Left lung (tissue), 10 donors: ENCODE data around the gene APOBEC3G. TPM values are rescaled to one million over a fixed set of nuclear protein-coding genes. Genes with fewer than 3 reads are reported as not detected.

Experiments
- ATAC-seq: fragments of 200-7000 bp; cut with Tn5 transposase; one replicate; pipeline ENCODE4 v1.9.1; 2020; ENCODE audit warnings: moderate library complexity
- DNase-seq, 4 donors: peaks; one replicate each; pipeline ENCODE4 v3.0.0-alpha.2; 2013 to 2020
- H3K27ac ChIP-seq, 2 donors: fragments of 200-600 bp; sonication (generic) in 1 of 2; one replicate each; pipeline versions ENCODE4 v1.5.0 to v1.8.0; 2020 to 2021
- H3K27me3 ChIP-seq, 2 donors: fragments of 200-600 bp; sonication (generic) in 1 of 2; one replicate each; pipeline versions ENCODE4 v1.5.0 to v1.8.0; 2020 to 2021
- H3K36me3 ChIP-seq, 2 donors: fragments of 200-600 bp; sonication (generic) in 1 of 2; one replicate each; pipeline versions ENCODE4 v1.5.0 to v1.8.0; 2020 to 2021
- H3K4me1 ChIP-seq, 2 donors: fragments of 200-600 bp; one replicate each; pipeline ENCODE4 v1.8.0; 2021
- H3K4me3 ChIP-seq, 2 donors: fragments of 200-600 bp; sonication (generic) in 1 of 2; one replicate each; pipeline versions ENCODE4 v1.5.0 to v1.8.0; 2020 to 2021; ENCODE audit warnings: mild to moderate bottlenecking in 1 of 2
- H3K9me3 ChIP-seq, 2 donors: fragments of 200-600 bp; sonication (generic) in 1 of 2; one replicate each; pipeline versions ENCODE4 v1.5.0 to v1.8.0; 2020 to 2021
- CTCF ChIP-seq, 2 donors: fragments of 200-600 bp; sonication (generic) in 1 of 2; IDR thresholded peaks; one replicate each; pipeline versions ENCODE4 v1.5.0 to v1.8.0; 2021; ENCODE audit warnings: antibody characterized with exemption in 2 of 2
- intact Hi-C, 2 donors: fragments of 100-400 bp; cut with DNase I; formaldehyde crosslinking; loops; one replicate each; pipeline versions ENCODE4 v1.11.2 to v1.14.2; 2022
- polyA plus RNA-seq, 6 donors: library from polyadenylated mRNA; unstranded; fragments of 120-200 nt; gene quantifications; one replicate each; pipeline ENCODE4 v1.2.1, GENCODE V29; 2013; ENCODE audit not compliant: insufficient read length in 6 of 6
- total RNA-seq, 2 donors: library from RNA; stranded (reverse); fragmentation: NEBNext Ultra II Directional; extraction: Animal tissue kit (Norgen Biotek cat#: 25700); gene quantifications; one replicate each; pipeline ENCODE4 v1.2.1, GENCODE V29; 2021
- donor health status: DM: no; HTN: yes; CAD: no.
- donor health status: DM: no; HTN: no; CAD: no.

Gene APOBEC3G
- total and polyA plus RNA-seq, 8 donors, result 8.2 to 19.1 (median 15.7) TPM

GRCh38 chr22:39106326-39106725, 29.3 kb downstream of the APOBEC3G start:
- Histone ChIP-seq H3K27ac (no peak overlapping the region), H3K27me3 (no peaks in the 10 kb centered on the region), H3K9me3 (no peaks in the 10 kb centered on the region), H3K36me3 (no peaks in the 10 kb centered on the region), H3K4me3 (no peak overlapping the region), H3K4me1 (no peaks in the 10 kb centered on the region)
- no peak for TF ChIP-seq CTCF (IDR thresholded peaks at IDR 0.05)
- DNase-seq (no peak), ATAC-seq (no peak)
- intact Hi-C loops, result no loop called here

GRCh38 chr22:39108487-39108886, 31.4 kb downstream of the APOBEC3G start:
- Histone ChIP-seq H3K4me1 (no peaks in the 10 kb centered on the region), H3K9me3 (no peaks in the 10 kb centered on the region), H3K27me3 (peaks cover 0 to 7% of the 10 kb centered on the region in 2 donors), H3K27ac (no peak overlapping the region), H3K4me3 (no peak overlapping the region), H3K36me3 (no peaks in the 10 kb centered on the region)
- ATAC-seq, result no peak
- no peak for DNase-seq
- intact Hi-C loops, result no loop called here
- no peak for TF ChIP-seq CTCF (IDR thresholded peaks at IDR 0.05)

GRCh38 chr22:39109361-39109760, 32.3 kb downstream of the APOBEC3G start:
- DNase-seq (no peak), ATAC-seq (no peak)
- Histone ChIP-seq H3K9me3 (no peaks in the 10 kb centered on the region), H3K4me1 (no peaks in the 10 kb centered on the region), H3K4me3 (no peak overlapping the region), H3K36me3 (no peaks in the 10 kb centered on the region), H3K27ac (no peak overlapping the region), H3K27me3 (peaks cover 0 to 15% of the 10 kb centered on the region in 2 donors)
- intact Hi-C loops, result no loop called here
- no peak for TF ChIP-seq CTCF (IDR thresholded peaks at IDR 0.05)

- H3K9me3 ChIP-seq, result no peaks in the 10 kb centered on the region
- no peak overlapping the region for H3K27ac ChIP-seq
- peaks cover 7 to 31% of the 10 kb centered on the region in 2 donors for H3K27me3 ChIP-seq
- H3K4me1 ChIP-seq, result no peaks in the 10 kb centered on the region
- no peak for TF ChIP-seq CTCF (IDR thresholded peaks at IDR 0.05)
- DNase-seq, result no peak
- no peak overlapping the region for H3K4me3 ChIP-seq
- no peaks in the 10 kb centered on the region for H3K36me3 ChIP-seq
- intact Hi-C loops, result no loop called here
- ATAC-seq, result no peak
Observed at GRCh38 chr22:39110631-39111561, 33.8 kb downstream of the APOBEC3G start.

- ATAC-seq (no peak), DNase-seq (no peak)
- no peak overlapping the region for H3K27ac ChIP-seq
- no peaks in the 10 kb centered on the region for H3K9me3 ChIP-seq
- H3K4me1 ChIP-seq, result no peaks in the 10 kb centered on the region
- H3K4me3 ChIP-seq, result no peak overlapping the region
- TF ChIP-seq CTCF (IDR thresholded peaks at IDR 0.05), result no peak
- peaks cover 7 to 50% of the 10 kb centered on the region in 2 donors for H3K27me3 ChIP-seq
- H3K36me3 ChIP-seq, result no peaks in the 10 kb centered on the region
- intact Hi-C loops, result no loop called here
Observed at GRCh38 chr22:39114112-39114511, 37.0 kb downstream of the APOBEC3G start.
